SH-SY5Y (cell line): ENCODE measurements around the gene RPL3.

ENCODE experiments used
- GATA2 ChIP-seq: IDR thresholded peaks from 2 replicates; pipeline ENCODE4 v1.6.1; 2011; ENCODE audit warnings: mild to moderate bottlenecking, low read depth, low read length
- GATA3 ChIP-seq: IDR thresholded peaks from 2 replicates; pipeline ENCODE4 v1.6.1; 2011; ENCODE audit warnings: low read depth, mild to moderate bottlenecking, low read length, moderate library complexity

GRCh38 chr22:39292561-39293074, 26.8 kb downstream of the RPL3 start:
- no peak for TF ChIP-seq GATA2
- no peak for TF ChIP-seq GATA3
